Fibroblast of pulmonary artery (primary cell): ENCODE results near the gene TSC22D1.

ENCODE experiments used
- DNase-seq: peaks from one replicate; pipeline ENCODE4 v3.0.0-alpha.2; 2010; ENCODE audit warnings: low read depth
- H3K4me3 ChIP-seq: replicated peaks from 2 replicates; pipeline ENCODE4 v1.5.1; 2011; ENCODE audit warnings: low read depth, mild to moderate bottlenecking, control low read depth, low read length, moderate library complexity
- CTCF ChIP-seq: IDR thresholded peaks from 2 replicates; pipeline ENCODE4 v1.5.1; 2011; ENCODE audit warnings: mild to moderate bottlenecking, control low read depth, low read length, inconsistent platforms; ENCODE audit errors: missing control alignments

TSC22D1 gene

GRCh38 chr13:44389876-44390275, 186.3 kb downstream of the TSC22D1 start:
- no peak for DNase-seq
- TF ChIP-seq CTCF = no peak
- no peak overlapping the region for H3K4me3 ChIP-seq

DNA sequence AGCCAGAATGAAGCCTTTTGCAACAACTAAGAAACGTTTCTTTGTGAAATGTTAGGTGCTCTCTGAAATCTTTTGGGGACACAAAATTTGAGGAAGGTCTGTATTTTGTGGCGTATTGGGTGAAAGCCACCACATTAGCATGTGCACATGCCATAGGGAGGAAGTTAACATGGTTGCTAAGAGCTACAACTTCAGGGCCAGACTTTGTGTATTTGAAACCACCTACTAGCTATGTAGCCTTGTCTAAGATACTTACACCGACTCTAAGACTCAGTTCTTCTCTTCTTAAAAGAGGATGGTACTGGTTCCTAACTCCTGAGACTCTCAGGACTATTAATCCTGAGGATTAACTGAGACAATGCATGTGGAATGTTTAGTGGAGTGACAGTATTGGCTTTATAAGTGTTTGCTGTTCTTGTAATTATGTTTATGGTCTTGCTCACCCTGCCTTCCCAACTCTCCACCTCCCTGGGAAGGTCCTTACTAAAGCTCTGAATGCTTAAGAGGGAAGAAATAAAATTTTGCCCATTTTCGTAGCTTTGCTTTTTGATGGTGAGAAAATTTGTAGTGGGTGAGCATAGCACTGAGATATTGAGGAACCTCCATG, 187.0 kb downstream of the TSC22D1 start:
- no peak for TF ChIP-seq CTCF
- no peak overlapping the region for H3K4me3 ChIP-seq
- no peak for DNase-seq

- no peak for TF ChIP-seq CTCF
- no peak for DNase-seq
- no peak overlapping the region for H3K4me3 ChIP-seq
These were observed 187.6 kb downstream of the TSC22D1 start for GRCh38 chr13:44388427-44389059.

DNA sequence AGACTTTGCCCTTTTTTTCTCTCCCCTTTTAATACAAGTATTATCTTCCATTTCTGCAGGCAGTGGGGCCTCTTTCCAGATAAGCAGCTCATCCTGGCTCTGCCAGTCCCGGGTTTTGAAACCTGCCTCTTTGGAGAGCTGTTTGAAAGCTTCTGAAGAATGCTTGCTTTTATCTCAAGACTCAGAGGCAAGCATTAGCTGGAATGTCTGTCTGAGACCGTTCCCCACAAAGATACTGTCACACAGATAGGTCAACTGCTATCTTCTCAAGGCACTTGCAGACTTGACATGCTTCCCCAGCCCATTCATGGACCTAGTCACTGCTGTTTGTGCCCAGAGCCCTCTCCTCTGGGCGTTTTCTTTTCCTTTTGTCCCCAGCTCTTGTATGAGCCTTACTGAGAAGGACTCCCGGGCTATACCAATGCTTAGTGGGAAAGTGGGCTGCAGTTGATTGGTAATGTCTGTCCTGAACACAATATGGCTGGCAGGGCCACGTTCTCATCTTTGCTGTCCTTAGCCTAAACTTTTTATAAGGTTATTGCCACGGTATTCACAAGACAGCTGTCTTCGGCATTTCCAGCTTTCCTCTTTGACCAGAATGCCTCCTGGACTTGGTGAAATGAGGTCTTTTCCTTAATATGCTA, 189.1 kb downstream of the TSC22D1 start:
- no peak for TF ChIP-seq CTCF
- no peak overlapping the region for H3K4me3 ChIP-seq
- no peak for DNase-seq

- H3K4me3 ChIP-seq = no peak overlapping the region
- TF ChIP-seq CTCF = no peak
- no peak for DNase-seq
These were observed 190.3 kb downstream of the TSC22D1 start for GRCh38 chr13:44385847-44386246.

GRCh38 chr13:44385401-44385800, 190.7 kb downstream of the TSC22D1 start:
- no peak for TF ChIP-seq CTCF
- H3K4me3 ChIP-seq = no peak overlapping the region
- peak; percentile 23 for DNase-seq
